Kidney epithelial cell (primary cell): ENCODE results near the gene CNP. TPM values are rescaled to one million over a fixed set of nuclear protein-coding genes. Genes with fewer than 3 reads are reported as not detected.

Experiments used
- DNase-seq: peaks from one replicate; pipeline ENCODE4 v3.0.0-alpha.2; 2010; ENCODE audit warnings: low read depth
- H3K27me3 ChIP-seq: 2 replicates; pipeline ENCODE4 v1.6.0; 2011; ENCODE audit warnings: low read length; ENCODE audit not compliant: control insufficient read depth, insufficient read depth
- H3K36me3 ChIP-seq: 2 replicates; pipeline ENCODE4 v1.5.1; 2011; ENCODE audit warnings: low read length; ENCODE audit not compliant: control insufficient read depth, insufficient read depth
- H3K4me3 ChIP-seq: 2 replicates; pipeline ENCODE4 v1.5.1; 2011; ENCODE audit warnings: low read depth, mild to moderate bottlenecking, control low read depth, low read length
- CTCF ChIP-seq: IDR thresholded peaks from 2 replicates; pipeline ENCODE4 v1.5.1; 2011; ENCODE audit warnings: mild to moderate bottlenecking, moderate library complexity, low read length, control low read depth, inconsistent platforms; ENCODE audit not compliant: insufficient read depth, poor library complexity, severe bottlenecking
- total RNA-seq: library from RNA; depleted of rRNA; stranded (reverse); fragments of >200 nt; gene quantifications from 2 replicates; pipeline ENCODE4 v1.2.3, GENCODE V29; 2015

CNP gene
- total RNA-seq, 1 donor from 2014 or later = 65.1 TPM

- TF ChIP-seq CTCF = no peak
- Histone ChIP-seq H3K4me3 (no peak overlapping the region), H3K27me3 (peaks cover 11% of the 10 kb centered on the region), H3K36me3 (peaks cover 1% of the 10 kb centered on the region)
- no peak for DNase-seq
Observed at GRCh38 chr17:42025191-42025579, 58.6 kb downstream of the CNP start.

- DNase-seq = no peak
- Histone ChIP-seq H3K4me3 (no peak overlapping the region), H3K27me3 (peaks cover 11% of the 10 kb centered on the region), H3K36me3 (peaks cover 1% of the 10 kb centered on the region)
- no peak for TF ChIP-seq CTCF
Observed at GRCh38 chr17:42025936-42026335, 59.3 kb downstream of the CNP start.

- Histone ChIP-seq H3K27me3 (peaks cover 11% of the 10 kb centered on the region), H3K4me3 (no peak overlapping the region), H3K36me3 (peaks cover 1% of the 10 kb centered on the region)
- no peak for DNase-seq
- TF ChIP-seq CTCF = no peak
Observed at GRCh38 chr17:42026857-42027589, 60.4 kb downstream of the CNP start.

Other genes starting within 250 kb of the CNP start
- gene HAP1, start 232.2 kb upstream of the CNP start, total RNA-seq = 0.96 and 1.6 TPM in 2 replicates
- gene JUP, start 180.1 kb upstream of the CNP start, total RNA-seq = 749 and 895 TPM in 2 replicates
- 50.5 and 58.4 TPM in 2 replicates for gene P3H4, start 154.8 kb upstream of the CNP start, total RNA-seq
- 152 and 157 TPM in 2 replicates for gene FKBP10, start 153.8 kb upstream of the CNP start, total RNA-seq
- 60.2 and 61.5 TPM in 2 replicates for gene NT5C3B, start 130.6 kb upstream of the CNP start, total RNA-seq
- gene KLHL10, start 129.0 kb upstream of the CNP start, total RNA-seq = not detected in 2 replicates
- gene KLHL11, start 101.4 kb upstream of the CNP start, total RNA-seq = 28.3 and 29.2 TPM in 2 replicates
- gene ACLY, start 47.8 kb upstream of the CNP start, total RNA-seq = 241 and 301 TPM in 2 replicates
- gene ODAD4, start 36.2 kb upstream of the CNP start, total RNA-seq = 0.62 and 0.84 TPM in 2 replicates
- gene DNAJC7, start 50.6 kb downstream of the CNP start, total RNA-seq = 68.0 and 73.5 TPM in 2 replicates
- 74.4 and 77.8 TPM in 2 replicates for gene NKIRAS2, start 53.3 kb downstream of the CNP start, total RNA-seq
- gene C17orf113, start 83.8 kb downstream of the CNP start, total RNA-seq = 0.34 and 0.75 TPM in 2 replicates
- 0.04 and 0.34 TPM in 2 replicates for gene ZNF385C, start 131.7 kb downstream of the CNP start, total RNA-seq
- 10.0 and 14.7 TPM in 2 replicates for gene DHX58, start 145.9 kb downstream of the CNP start, total RNA-seq
- gene KAT2A, start 154.6 kb downstream of the CNP start, total RNA-seq = 22.2 and 32.4 TPM in 2 replicates
- not detected in 2 replicates for gene HSPB9, start 156.0 kb downstream of the CNP start, total RNA-seq
- 142 and 195 TPM in 2 replicates for gene RAB5C, start 188.2 kb downstream of the CNP start, total RNA-seq
- gene KCNH4, start 214.3 kb downstream of the CNP start, total RNA-seq = 0.14 TPM in 1 of 2 replicates, not detected in the other
- gene HCRT, start 218.7 kb downstream of the CNP start, total RNA-seq = not detected in 2 replicates
- gene GHDC, start 227.7 kb downstream of the CNP start, total RNA-seq = 26.7 and 45.8 TPM in 2 replicates